HFFc6 (cell line): ENCODE measurements around the gene VPS13A. TPM values are rescaled to one million over a fixed set of nuclear protein-coding genes. Genes with fewer than 3 reads are reported as not detected.

Experiments
- DNase-seq: peaks from one replicate; pipeline ENCODE4 v3.0.0-alpha.2; 2018
- H3K27ac Mint-ChIP-seq: 2 replicates; pipeline ENCODE4 v1.8.0; 2020; ENCODE audit warnings: mild to moderate bottlenecking, mixed read lengths
- H3K27me3 Mint-ChIP-seq: 2 replicates; pipeline ENCODE4 v1.8.0; 2021; ENCODE audit warnings: mild to moderate bottlenecking, moderate library complexity, mixed read lengths; ENCODE audit not compliant: insufficient read depth
- H3K36me3 Mint-ChIP-seq: 2 replicates; pipeline ENCODE4 v1.8.0; 2021; ENCODE audit warnings: low read depth, mixed read lengths
- H3K4me1 Mint-ChIP-seq: 2 replicates; pipeline ENCODE4 v1.8.0; 2020; ENCODE audit warnings: low read depth, mixed read lengths
- H3K4me3 Mint-ChIP-seq: 2 replicates; pipeline ENCODE4 v1.8.0; 2020; ENCODE audit warnings: mild to moderate bottlenecking, moderate library complexity, mixed read lengths
- H3K9me3 Mint-ChIP-seq: 2 replicates; pipeline ENCODE4 v1.8.0; 2020; ENCODE audit warnings: mild to moderate bottlenecking, mixed read lengths
- long read RNA-seq: library from polyadenylated mRNA; unstranded; transcript quantifications from one replicate; pipeline ENCODE4 v2.0.0, GENCODE V29; 2019
- total RNA-seq, 6 experiments: library from RNA; stranded (reverse); fragmentation: NEBNext Ultra II Directional; extraction: Animal tissue kit (Norgen Biotek cat#: 25700); gene quantifications; 2 replicates in 1 of 6; 3 replicates in 5 of 6; pipeline ENCODE4 v1.2.3, GENCODE V29; 2021
- TF ChIP-seq, protein P1 (sequence below): fragments of 200-600 bp; sonication (generic); IDR thresholded peaks from 2 replicates; pipeline ENCODE4 v1.5.0; 2021; ENCODE audit warnings: antibody characterized with exemption, mild to moderate bottlenecking

VPS13A gene
- total RNA-seq, result 10 to 100 TPM; 10.6 to 13.9 (median 13.2) TPM
- long read RNA-seq, partial matches to known transcripts, result 5 of 9 reads
- long read RNA-seq, other reads (novel, unspliced or antisense), result 4 of 9 reads

DNA sequence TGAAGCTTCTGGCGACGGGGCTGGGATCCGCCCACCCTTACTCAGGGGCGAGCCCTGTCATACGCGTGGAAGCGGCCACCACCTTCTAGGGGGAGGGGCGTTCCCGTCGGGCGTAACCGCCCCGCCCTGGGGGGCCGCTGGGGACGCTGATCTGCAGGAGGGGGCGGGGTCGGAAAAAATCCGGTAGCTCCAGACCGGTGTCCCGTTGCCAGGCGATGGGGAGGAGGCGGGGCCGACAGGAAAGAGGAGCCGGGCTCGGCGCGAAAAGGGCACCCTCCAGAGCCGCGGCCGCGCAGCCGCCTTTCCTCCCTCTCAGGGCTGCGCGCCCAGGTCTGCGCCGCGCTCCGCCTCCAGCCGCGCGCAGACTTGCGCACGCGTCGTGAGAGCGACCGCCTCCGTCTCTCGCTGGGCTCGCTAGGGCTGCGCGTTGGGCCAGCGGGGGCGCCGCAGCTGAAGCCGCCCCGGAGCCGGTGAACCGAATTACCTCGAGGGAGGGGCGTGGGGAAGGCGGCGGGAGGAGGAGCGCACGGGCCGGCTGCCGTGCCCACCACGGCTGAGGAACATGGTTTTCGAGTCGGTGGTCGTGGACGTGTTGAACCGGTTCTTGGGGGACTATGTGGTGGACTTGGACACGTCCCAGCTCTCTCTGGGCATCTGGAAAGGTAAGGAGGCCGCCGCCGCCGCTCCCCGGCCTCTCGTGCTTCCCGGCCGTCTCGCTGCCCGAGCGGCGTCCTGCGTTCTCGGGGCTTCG is at the start of gene VPS13A:
VPS13A (plus strand) TSS at position 392 of the 751 bp plus-strand sequence; CDS start at position 563, 171 bp downstream.
- H3K27me3 Mint-ChIP-seq, result peaks cover 3% of the 10 kb centered on the region; the same call in 1 of the 2 replicates
- DNase-seq, result peak; percentile 92
- H3K4me1 Mint-ChIP-seq, result peaks cover 38% of the 10 kb centered on the region
- H3K4me3 Mint-ChIP-seq, result peak within 1 kb of the TSS; percentile 98
- TF ChIP-seq, protein P1, sequence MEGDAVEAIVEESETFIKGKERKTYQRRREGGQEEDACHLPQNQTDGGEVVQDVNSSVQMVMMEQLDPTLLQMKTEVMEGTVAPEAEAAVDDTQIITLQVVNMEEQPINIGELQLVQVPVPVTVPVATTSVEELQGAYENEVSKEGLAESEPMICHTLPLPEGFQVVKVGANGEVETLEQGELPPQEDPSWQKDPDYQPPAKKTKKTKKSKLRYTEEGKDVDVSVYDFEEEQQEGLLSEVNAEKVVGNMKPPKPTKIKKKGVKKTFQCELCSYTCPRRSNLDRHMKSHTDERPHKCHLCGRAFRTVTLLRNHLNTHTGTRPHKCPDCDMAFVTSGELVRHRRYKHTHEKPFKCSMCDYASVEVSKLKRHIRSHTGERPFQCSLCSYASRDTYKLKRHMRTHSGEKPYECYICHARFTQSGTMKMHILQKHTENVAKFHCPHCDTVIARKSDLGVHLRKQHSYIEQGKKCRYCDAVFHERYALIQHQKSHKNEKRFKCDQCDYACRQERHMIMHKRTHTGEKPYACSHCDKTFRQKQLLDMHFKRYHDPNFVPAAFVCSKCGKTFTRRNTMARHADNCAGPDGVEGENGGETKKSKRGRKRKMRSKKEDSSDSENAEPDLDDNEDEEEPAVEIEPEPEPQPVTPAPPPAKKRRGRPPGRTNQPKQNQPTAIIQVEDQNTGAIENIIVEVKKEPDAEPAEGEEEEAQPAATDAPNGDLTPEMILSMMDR, result peak; percentile 56
- peak within 1 kb of the TSS; percentile 85 for H3K27ac Mint-ChIP-seq
- H3K36me3 Mint-ChIP-seq, result no peaks in the 10 kb centered on the region
- no peaks in the 10 kb centered on the region for H3K9me3 Mint-ChIP-seq

DNA sequence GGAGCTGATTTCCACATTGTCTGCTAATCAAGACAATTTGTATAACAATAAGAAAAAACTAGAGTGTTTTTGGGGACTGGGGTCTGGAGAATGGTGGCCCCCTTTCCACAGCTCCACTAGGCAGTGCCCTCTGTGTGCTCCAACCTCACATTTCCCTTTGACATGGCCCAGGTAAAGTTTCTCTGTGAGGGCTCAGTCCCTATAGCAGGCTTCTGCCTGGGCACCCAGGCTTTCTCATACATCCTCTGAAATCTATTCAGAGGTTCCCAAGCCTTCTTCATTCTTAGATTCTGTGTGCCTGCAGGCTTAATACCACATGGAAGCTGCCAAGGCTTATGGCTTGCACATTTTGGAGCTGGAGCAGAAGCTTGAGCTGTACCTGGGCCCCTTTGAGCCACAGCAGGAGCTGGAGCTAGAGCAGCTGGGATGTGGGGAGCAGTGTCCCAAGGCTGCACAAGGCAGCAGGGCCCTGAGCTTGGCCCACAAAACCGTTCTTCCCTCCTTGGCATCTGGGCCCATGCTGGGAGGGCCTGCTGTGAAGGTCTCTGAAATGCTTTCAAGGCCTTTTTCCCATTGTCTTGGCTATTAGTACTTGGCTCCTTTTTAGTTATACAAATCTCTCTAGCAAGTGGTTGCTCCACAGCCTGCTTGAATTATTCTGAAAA is 49.1 kb upstream of the VPS13A start:
- H3K4me1 Mint-ChIP-seq, result peaks cover 7% of the 10 kb centered on the region
- TF ChIP-seq, protein P1, result no peak
- no peaks in the 10 kb centered on the region; the same call in 1 of the 2 replicates for H3K27me3 Mint-ChIP-seq
- H3K27ac Mint-ChIP-seq, result no peak overlapping the region
- no peaks in the 10 kb centered on the region for H3K9me3 Mint-ChIP-seq
- no peak for DNase-seq
- no peak overlapping the region for H3K4me3 Mint-ChIP-seq
- no peaks in the 10 kb centered on the region for H3K36me3 Mint-ChIP-seq

DNA sequence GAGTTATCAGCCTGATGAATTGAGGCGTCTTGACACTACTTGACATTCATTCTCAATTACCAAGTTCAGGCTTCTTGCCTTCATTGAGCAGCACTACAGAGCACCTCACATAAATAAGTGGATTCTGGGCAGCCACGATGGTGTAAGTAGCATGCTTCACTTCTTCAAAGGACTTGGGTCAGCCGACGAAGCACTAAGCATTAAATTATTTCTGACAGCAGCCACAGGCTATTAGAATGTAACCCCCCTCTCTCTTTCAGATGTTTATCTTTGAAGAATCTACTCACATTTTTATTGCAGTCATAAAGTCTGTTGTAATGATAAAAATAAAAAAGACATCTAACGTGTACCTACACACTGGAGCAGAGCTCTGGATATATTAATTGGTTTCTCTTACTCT is 45.9 kb upstream of the VPS13A start:
- TF ChIP-seq, protein P1, result no peak
- peaks cover 7% of the 10 kb centered on the region for H3K4me1 Mint-ChIP-seq
- no peaks in the 10 kb centered on the region for H3K36me3 Mint-ChIP-seq
- H3K9me3 Mint-ChIP-seq, result no peaks in the 10 kb centered on the region; the same call in 1 of the 2 replicates
- DNase-seq, result no peak
- peaks cover 5% of the 10 kb centered on the region for H3K27me3 Mint-ChIP-seq
- no peak overlapping the region for H3K4me3 Mint-ChIP-seq
- H3K27ac Mint-ChIP-seq, result no peak overlapping the region

DNA sequence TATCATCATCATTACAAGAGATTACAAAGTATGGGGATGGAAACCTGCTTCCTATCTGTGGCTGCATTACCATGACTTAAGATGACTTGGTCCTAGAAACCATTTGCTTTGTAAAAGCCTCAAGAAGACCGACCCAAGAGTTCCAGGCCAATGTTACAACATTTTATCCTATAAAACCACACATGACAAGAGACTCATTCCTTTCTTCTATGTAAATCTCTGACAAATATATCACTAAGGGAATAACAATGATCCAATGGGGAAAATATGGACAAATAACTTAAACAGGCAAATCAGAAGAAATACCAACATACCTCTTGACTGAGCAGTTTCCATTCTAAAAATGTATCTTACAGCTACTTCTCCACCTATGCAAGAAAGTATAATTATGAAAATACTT is 44.3 kb upstream of the VPS13A start:
- Mint-ChIP-seq H3K9me3 (no peaks in the 10 kb centered on the region; the same call in 1 of the 2 replicates), H3K27me3 (peaks cover 8% of the 10 kb centered on the region), H3K36me3 (no peaks in the 10 kb centered on the region), H3K4me1 (peaks cover 7% of the 10 kb centered on the region), H3K27ac (no peak overlapping the region), H3K4me3 (no peak overlapping the region)
- DNase-seq, result no peak
- TF ChIP-seq, protein P1, result no peak

DNA sequence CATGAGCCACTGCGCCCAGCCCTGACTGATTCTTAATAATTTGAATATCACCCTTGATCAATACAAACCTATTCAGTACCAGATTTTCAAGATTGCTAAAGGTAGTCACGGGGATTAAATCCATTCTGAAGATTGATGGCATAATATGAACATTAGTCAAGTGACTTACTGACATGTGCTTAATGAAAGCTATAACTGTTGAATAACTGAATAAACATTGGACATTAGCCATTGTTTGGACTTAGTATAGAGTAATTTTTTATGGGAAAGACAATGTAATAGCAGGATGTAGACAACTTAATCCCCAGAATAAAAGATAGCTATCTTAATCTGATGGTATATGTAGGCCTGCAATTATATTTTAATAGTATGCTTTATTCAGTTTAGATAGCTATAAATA is 35.0 kb upstream of the VPS13A start:
- peaks cover 13% of the 10 kb centered on the region; the same call in 1 of the 2 replicates for H3K27me3 Mint-ChIP-seq
- no peaks in the 10 kb centered on the region for H3K9me3 Mint-ChIP-seq
- H3K4me3 Mint-ChIP-seq, result no peak overlapping the region
- H3K36me3 Mint-ChIP-seq, result no peaks in the 10 kb centered on the region
- DNase-seq, result no peak
- no peak overlapping the region for H3K27ac Mint-ChIP-seq
- TF ChIP-seq, protein P1, result no peak
- no peaks in the 10 kb centered on the region for H3K4me1 Mint-ChIP-seq
